SK-N-MC (cell line): ENCODE results near the gene KCTD5.

ENCODE experiments used
- EZH2 ChIP-seq: fragments of 200-600 bp; sonication (generic); IDR thresholded peaks from one replicate; pipeline ENCODE4 v1.6.1; 2017; ENCODE audit warnings: antibody characterized with exemption
- POLR2AphosphoS5 ChIP-seq: IDR thresholded peaks from 2 replicates; pipeline ENCODE4 v1.6.1; 2012; ENCODE audit warnings: mild to moderate bottlenecking, low read depth, low read length, borderline replicate concordance

DNA sequence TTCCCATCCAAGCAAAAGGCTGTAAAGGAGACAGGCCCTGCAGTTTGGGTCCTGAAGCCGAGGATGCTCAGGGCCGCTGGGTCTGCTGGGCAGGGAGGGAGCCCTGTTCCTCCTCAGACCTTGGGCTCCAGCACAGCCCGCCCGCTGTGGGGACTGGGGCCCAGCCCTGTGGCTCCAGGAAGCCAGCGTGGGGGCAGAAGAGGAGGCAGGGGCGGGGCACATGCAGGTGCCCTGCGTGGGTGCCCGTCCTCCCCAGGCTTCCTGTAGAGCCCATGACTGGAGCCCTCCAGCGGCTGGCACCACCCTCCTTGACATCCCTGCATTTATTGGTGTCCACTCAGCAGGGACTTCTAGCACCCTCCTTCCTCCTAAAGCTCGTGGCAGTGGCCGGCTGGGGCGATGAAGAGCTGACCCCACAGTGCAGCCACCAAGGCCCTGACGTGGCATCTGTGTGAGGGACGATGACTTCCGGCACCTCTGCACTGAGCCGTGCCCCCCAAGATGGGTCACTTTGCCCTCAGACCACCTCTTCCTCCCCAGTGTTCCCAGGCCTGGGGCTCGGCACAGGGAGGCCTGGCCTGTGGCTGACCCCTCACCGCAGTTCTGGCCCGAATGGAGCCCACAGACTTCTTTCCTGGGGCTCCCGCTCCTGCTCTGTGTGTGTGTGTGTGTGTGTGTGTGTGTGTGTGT, 27.8 kb downstream of the KCTD5 start:
- no peak for TF ChIP-seq EZH2
- no peak for TF ChIP-seq POLR2AphosphoS5
